SK-N-MC (cell line): ENCODE measurements around the gene SDHAF1.

Experiments used
- EZH2 ChIP-seq: fragments of 200-600 bp; sonication (generic); IDR thresholded peaks from one replicate; pipeline ENCODE4 v1.6.1; 2017; ENCODE audit warnings: antibody characterized with exemption
- FOXP2 ChIP-seq: optimal IDR thresholded peaks from 2 replicates; pipeline ENCODE3; 2011; ENCODE audit warnings: mild to moderate bottlenecking, moderate library complexity; ENCODE audit not compliant: insufficient read depth; ENCODE audit errors: extremely low read length, control extremely low read depth
- POLR2AphosphoS5 ChIP-seq: IDR thresholded peaks from 2 replicates; pipeline ENCODE4 v1.6.1; 2012; ENCODE audit warnings: mild to moderate bottlenecking, low read depth, low read length, borderline replicate concordance

GRCh38 chr19:35958660-35959039, 36.3 kb upstream of the SDHAF1 start:
- TF ChIP-seq EZH2 = no peak
- TF ChIP-seq POLR2AphosphoS5 = no peak
- TF ChIP-seq FOXP2 = no peak
